AG04450 (cell line): ENCODE results near the gene KCNJ6. TPM values are rescaled to one million over a fixed set of nuclear protein-coding genes. Genes with fewer than 3 reads are reported as not detected.

ENCODE experiments used
- CTCF ChIA-PET: fragments of 300-600, 350-600 bp; formaldehyde crosslinking; extraction: SDS; loops from one replicate; lab custom pipeline; 2022; ENCODE audit warnings: antibody characterized with exemption, inconsistent platforms; lab: Charles Lee
- POLR2A ChIA-PET: fragments of 350-600 bp; formaldehyde crosslinking; extraction: SDS; loops from one replicate; lab custom pipeline; 2021; ENCODE audit warnings: antibody characterized with exemption, inconsistent platforms; lab: Yijun Ruan, JAX
- DNase-seq: peaks from one replicate; pipeline ENCODE4 v3.0.0-alpha.2; 2011; ENCODE audit warnings: low read depth, low spot score
- H3K27ac ChIP-seq: one replicate; pipeline ENCODE4 v1.5.1; 2012; ENCODE audit warnings: low read depth, low read length, control low read depth
- H3K27me3 ChIP-seq: one replicate; pipeline ENCODE4 v1.6.0; 2012; ENCODE audit warnings: low read length; ENCODE audit not compliant: control insufficient read depth, insufficient read depth
- H3K4me3 ChIP-seq: 2 replicates; pipeline ENCODE4 v1.5.1; 2011; ENCODE audit warnings: mild to moderate bottlenecking, low read depth, low read length, control low read depth
- H3K9me3 ChIP-seq: 2 replicates; pipeline ENCODE4 v1.5.1; 2012; ENCODE audit warnings: low read length; ENCODE audit not compliant: control insufficient read depth, insufficient read depth
- polyA plus RNA-seq: library from polyadenylated mRNA; depleted of rRNA; stranded (reverse); fragments of >200 nt; gene quantifications from 2 replicates; pipeline ENCODE4 v1.2.3, GENCODE V29; 2011
- TF ChIP-seq, protein P1 (sequence below): IDR thresholded peaks from 2 replicates; pipeline ENCODE4 v1.5.1; 2011; ENCODE audit warnings: low read depth, low read length, control low read depth, inconsistent platforms

KCNJ6 gene
- polyA plus RNA-seq, 1 experiment, result 0.02 TPM

- DNase-seq, result no peak
- CTCF ChIA-PET, result no interaction called here
Measured at GRCh38 chr21:37780991-37781983, 135.0 kb downstream of the KCNJ6 start.

GRCh38 chr21:37771181-37771580, 145.1 kb downstream of the KCNJ6 start:
- H3K27me3 ChIP-seq, result no peaks in the 10 kb centered on the region
- TF ChIP-seq, protein P1, sequence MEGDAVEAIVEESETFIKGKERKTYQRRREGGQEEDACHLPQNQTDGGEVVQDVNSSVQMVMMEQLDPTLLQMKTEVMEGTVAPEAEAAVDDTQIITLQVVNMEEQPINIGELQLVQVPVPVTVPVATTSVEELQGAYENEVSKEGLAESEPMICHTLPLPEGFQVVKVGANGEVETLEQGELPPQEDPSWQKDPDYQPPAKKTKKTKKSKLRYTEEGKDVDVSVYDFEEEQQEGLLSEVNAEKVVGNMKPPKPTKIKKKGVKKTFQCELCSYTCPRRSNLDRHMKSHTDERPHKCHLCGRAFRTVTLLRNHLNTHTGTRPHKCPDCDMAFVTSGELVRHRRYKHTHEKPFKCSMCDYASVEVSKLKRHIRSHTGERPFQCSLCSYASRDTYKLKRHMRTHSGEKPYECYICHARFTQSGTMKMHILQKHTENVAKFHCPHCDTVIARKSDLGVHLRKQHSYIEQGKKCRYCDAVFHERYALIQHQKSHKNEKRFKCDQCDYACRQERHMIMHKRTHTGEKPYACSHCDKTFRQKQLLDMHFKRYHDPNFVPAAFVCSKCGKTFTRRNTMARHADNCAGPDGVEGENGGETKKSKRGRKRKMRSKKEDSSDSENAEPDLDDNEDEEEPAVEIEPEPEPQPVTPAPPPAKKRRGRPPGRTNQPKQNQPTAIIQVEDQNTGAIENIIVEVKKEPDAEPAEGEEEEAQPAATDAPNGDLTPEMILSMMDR, result no peak
- CTCF ChIA-PET, result no interaction called here
- H3K9me3 ChIP-seq, result no peaks in the 10 kb centered on the region
- no peak overlapping the region for H3K4me3 ChIP-seq
- H3K27ac ChIP-seq, result no peak overlapping the region
- DNase-seq, result no peak
- POLR2A ChIA-PET, result no interaction called here

More at GRCh38 chr21:37780991-37781983, 135.0 kb downstream of the KCNJ6 start:
- Histone ChIP-seq H3K27ac (no peak overlapping the region), H3K9me3 (peaks cover 8% of the 10 kb centered on the region; the same call in 1 of the 2 replicates), H3K27me3 (peaks cover 7% of the 10 kb centered on the region), H3K4me3 (no peak overlapping the region)
- POLR2A ChIA-PET, result no interaction called here
- TF ChIP-seq, protein P1, result no peak

GRCh38 chr21:37770461-37770860, 145.8 kb downstream of the KCNJ6 start:
- ChIA-PET POLR2A (no interaction called here), CTCF (no interaction called here)
- no peaks in the 10 kb centered on the region for H3K9me3 ChIP-seq
- DNase-seq, result no peak
- H3K27me3 ChIP-seq, result no peaks in the 10 kb centered on the region
- H3K27ac ChIP-seq, result no peak overlapping the region
- no peak overlapping the region for H3K4me3 ChIP-seq
- TF ChIP-seq, protein P1, result no peak

DNA sequence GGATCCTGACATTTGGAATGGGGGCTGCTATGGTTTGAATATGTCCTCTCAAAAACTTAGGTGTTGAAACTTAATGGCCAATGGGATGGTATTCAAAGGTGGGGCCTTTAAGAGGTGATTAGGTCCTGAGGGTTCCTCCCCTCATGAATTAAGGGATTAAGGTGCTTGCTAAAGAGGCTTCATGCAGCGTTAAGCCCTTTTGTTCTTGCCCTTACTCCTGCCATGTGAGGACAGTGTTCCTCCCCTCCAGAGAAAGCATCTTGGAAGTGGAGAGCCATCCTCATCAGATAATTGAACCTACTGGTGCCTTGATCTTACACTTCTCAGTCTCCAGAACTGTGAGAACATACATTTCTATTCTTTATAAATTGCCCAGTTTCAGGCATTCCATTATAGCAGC, 146.6 kb downstream of the KCNJ6 start:
- Histone ChIP-seq H3K27me3 (no peaks in the 10 kb centered on the region), H3K4me3 (no peak overlapping the region), H3K27ac (no peak overlapping the region), H3K9me3 (no peaks in the 10 kb centered on the region)
- POLR2A ChIA-PET, result no interaction called here
- no peak for DNase-seq
- CTCF ChIA-PET, result no interaction called here
- TF ChIP-seq, protein P1, result no peak

GRCh38 chr21:37767984-37768383, 148.3 kb downstream of the KCNJ6 start:
- TF ChIP-seq, protein P1, result no peak
- ChIA-PET POLR2A (no interaction called here), CTCF (interaction anchor here (0.7 kb wide), 1 partner anchor 67 kb away, joined by 3 read pairs; no protein-coding TSS in a partner anchor)
- DNase-seq, result no peak
- no peak overlapping the region for H3K27ac ChIP-seq
- H3K27me3 ChIP-seq, result no peaks in the 10 kb centered on the region
- no peaks in the 10 kb centered on the region for H3K9me3 ChIP-seq
- H3K4me3 ChIP-seq, result no peak overlapping the region
